T-helper 1 cell treated with Interleukin-12 subunit alpha and Interleukin-12 subunit beta and Interleukin-4 antibody, amounts not matched to agents 30 μg/mL and 1 μg/mL, for 36 hours (primary cell): Measurements from ENCODE around the gene USP5.
A peak's percentile ranks its signal among the peaks of the same experiment; 100 is the strongest.

Experiments used
- H3K27ac Mint-ChIP-seq: one replicate; pipeline ENCODE4 v1.8.0; 2021; ENCODE audit warnings: mild to moderate bottlenecking, mixed read lengths
- H3K27me3 Mint-ChIP-seq: one replicate; pipeline ENCODE4 v1.8.0; 2021; ENCODE audit warnings: low read depth, mixed read lengths
- H3K36me3 Mint-ChIP-seq: one replicate; pipeline ENCODE4 v1.8.0; 2021; ENCODE audit warnings: low read depth, mixed read lengths
- H3K4me1 Mint-ChIP-seq: one replicate; pipeline ENCODE4 v1.8.0; 2021; ENCODE audit warnings: low read depth, mixed read lengths
- H3K4me3 Mint-ChIP-seq: one replicate; pipeline ENCODE4 v1.8.0; 2021; ENCODE audit warnings: mild to moderate bottlenecking, moderate library complexity, mixed read lengths
- H3K9me3 Mint-ChIP-seq: one replicate; pipeline ENCODE4 v1.8.0; 2021; ENCODE audit warnings: mixed read lengths

USP5 gene

GRCh38 chr12:6851921-6852650, at the start of gene USP5:
USP5 (plus strand) TSS chr12:6852150; CDS start chr12:6852180, 30 bp downstream.
- Mint-ChIP-seq H3K27me3 (no peaks in the 10 kb centered on the region), H3K4me1 (peaks cover 42% of the 10 kb centered on the region), H3K36me3 (peaks cover 31% of the 10 kb centered on the region), H3K9me3 (no peaks in the 10 kb centered on the region), H3K27ac (peak within 1 kb of the TSS; percentile 99), H3K4me3 (peak within 1 kb of the TSS; percentile 89)

- no peak overlapping the region for H3K4me3 Mint-ChIP-seq
- H3K9me3 Mint-ChIP-seq: no peaks in the 10 kb centered on the region
- H3K27ac Mint-ChIP-seq: no peak overlapping the region
- H3K36me3 Mint-ChIP-seq: peaks cover 38% of the 10 kb centered on the region
- H3K4me1 Mint-ChIP-seq: peaks cover 14% of the 10 kb centered on the region
- no peaks in the 10 kb centered on the region for H3K27me3 Mint-ChIP-seq
These were observed 44.8 kb upstream of the USP5 start for GRCh38 chr12:6807170-6807569.

GRCh38 chr12:6809056-6809455, 42.9 kb upstream of the USP5 start:
- no peaks in the 10 kb centered on the region for H3K9me3 Mint-ChIP-seq
- no peak overlapping the region for H3K27ac Mint-ChIP-seq
- no peak overlapping the region for H3K4me3 Mint-ChIP-seq
- peaks cover 15% of the 10 kb centered on the region for H3K4me1 Mint-ChIP-seq
- no peaks in the 10 kb centered on the region for H3K27me3 Mint-ChIP-seq
- H3K36me3 Mint-ChIP-seq: peaks cover 37% of the 10 kb centered on the region

GRCh38 chr12:6810758-6811157, 41.2 kb upstream of the USP5 start:
- peak overlapping the region; percentile 8 for H3K27ac Mint-ChIP-seq
- peaks cover 42% of the 10 kb centered on the region for H3K36me3 Mint-ChIP-seq
- H3K4me3 Mint-ChIP-seq: no peak overlapping the region
- H3K27me3 Mint-ChIP-seq: no peaks in the 10 kb centered on the region
- H3K4me1 Mint-ChIP-seq: peaks cover 14% of the 10 kb centered on the region
- no peaks in the 10 kb centered on the region for H3K9me3 Mint-ChIP-seq

GRCh38 chr12:6813363-6813762, 38.6 kb upstream of the USP5 start:
- Mint-ChIP-seq H3K4me3 (no peak overlapping the region), H3K27ac (no peak overlapping the region), H3K9me3 (no peaks in the 10 kb centered on the region), H3K27me3 (no peaks in the 10 kb centered on the region), H3K36me3 (peaks cover 57% of the 10 kb centered on the region), H3K4me1 (peaks cover 14% of the 10 kb centered on the region)

GRCh38 chr12:6816598-6816997, 35.4 kb upstream of the USP5 start:
- H3K9me3 Mint-ChIP-seq: no peaks in the 10 kb centered on the region
- H3K27ac Mint-ChIP-seq: peak overlapping the region; percentile 45
- H3K4me3 Mint-ChIP-seq: no peak overlapping the region
- peaks cover 15% of the 10 kb centered on the region for H3K4me1 Mint-ChIP-seq
- peaks cover 54% of the 10 kb centered on the region for H3K36me3 Mint-ChIP-seq
- H3K27me3 Mint-ChIP-seq: no peaks in the 10 kb centered on the region

- H3K4me3 Mint-ChIP-seq: no peak overlapping the region
- peaks cover 54% of the 10 kb centered on the region for H3K36me3 Mint-ChIP-seq
- peaks cover 3% of the 10 kb centered on the region for H3K27me3 Mint-ChIP-seq
- H3K27ac Mint-ChIP-seq: no peak overlapping the region
- H3K9me3 Mint-ChIP-seq: no peaks in the 10 kb centered on the region
- H3K4me1 Mint-ChIP-seq: peaks cover 15% of the 10 kb centered on the region
These were observed 34.9 kb upstream of the USP5 start for GRCh38 chr12:6817098-6817497.

- H3K27me3 Mint-ChIP-seq: peaks cover 10% of the 10 kb centered on the region
- H3K4me3 Mint-ChIP-seq: no peak overlapping the region
- no peaks in the 10 kb centered on the region for H3K9me3 Mint-ChIP-seq
- H3K27ac Mint-ChIP-seq: no peak overlapping the region
- peaks cover 54% of the 10 kb centered on the region for H3K36me3 Mint-ChIP-seq
- H3K4me1 Mint-ChIP-seq: peaks cover 15% of the 10 kb centered on the region
These were observed 34.2 kb upstream of the USP5 start for GRCh38 chr12:6817662-6818157.

GRCh38 chr12:6818222-6818621, 33.7 kb upstream of the USP5 start:
- peaks cover 15% of the 10 kb centered on the region for H3K4me1 Mint-ChIP-seq
- no peak overlapping the region for H3K4me3 Mint-ChIP-seq
- H3K27ac Mint-ChIP-seq: no peak overlapping the region
- peaks cover 15% of the 10 kb centered on the region for H3K27me3 Mint-ChIP-seq
- H3K36me3 Mint-ChIP-seq: peaks cover 54% of the 10 kb centered on the region
- no peaks in the 10 kb centered on the region for H3K9me3 Mint-ChIP-seq

GRCh38 chr12:6818645-6819044, 33.3 kb upstream of the USP5 start:
- H3K4me3 Mint-ChIP-seq: no peak overlapping the region
- H3K36me3 Mint-ChIP-seq: peaks cover 50% of the 10 kb centered on the region
- peaks cover 14% of the 10 kb centered on the region for H3K4me1 Mint-ChIP-seq
- no peaks in the 10 kb centered on the region for H3K9me3 Mint-ChIP-seq
- H3K27ac Mint-ChIP-seq: no peak overlapping the region
- H3K27me3 Mint-ChIP-seq: peaks cover 16% of the 10 kb centered on the region

GRCh38 chr12:6819106-6820030, 32.6 kb upstream of the USP5 start:
- Mint-ChIP-seq H3K9me3 (no peaks in the 10 kb centered on the region), H3K36me3 (peaks cover 44% of the 10 kb centered on the region)

GRCh38 chr12:6820166-6820565, 31.8 kb upstream of the USP5 start:
- Mint-ChIP-seq H3K36me3 (peaks cover 38% of the 10 kb centered on the region), H3K27ac (no peak overlapping the region), H3K27me3 (peaks cover 27% of the 10 kb centered on the region), H3K4me1 (peaks cover 14% of the 10 kb centered on the region), H3K4me3 (no peak overlapping the region), H3K9me3 (no peaks in the 10 kb centered on the region)

More at GRCh38 chr12:6819106-6820030, 32.6 kb upstream of the USP5 start:
- H3K27ac Mint-ChIP-seq: peak overlapping the region; percentile 58
- no peak overlapping the region for H3K4me3 Mint-ChIP-seq
- peaks cover 20% of the 10 kb centered on the region for H3K27me3 Mint-ChIP-seq
- peaks cover 14% of the 10 kb centered on the region for H3K4me1 Mint-ChIP-seq

- peaks cover 42% of the 10 kb centered on the region for H3K27me3 Mint-ChIP-seq
- H3K4me1 Mint-ChIP-seq: peaks cover 17% of the 10 kb centered on the region
- H3K27ac Mint-ChIP-seq: peak within 1 kb of the TSS; percentile 55
- peaks cover 26% of the 10 kb centered on the region for H3K36me3 Mint-ChIP-seq
- peak within 1 kb of the TSS; percentile 61 for H3K4me3 Mint-ChIP-seq
- H3K9me3 Mint-ChIP-seq: no peaks in the 10 kb centered on the region
These were observed 30.1 kb upstream of the USP5 start, which contains the start of gene GPR162 for GRCh38 chr12:6821591-6822425. GPR162 (plus strand) TSS chr12:6821821; CDS start chr12:6823899, 2,078 bp downstream.
